ENCODE results near the gene MTURN.
A peak's percentile ranks its signal among the peaks of the same experiment; 100 is the strongest.
"Not testable (repeated sequence)": the region's sequence is repeated elsewhere in the genome, so short reads cannot be mapped to it uniquely, and the experiment has no call there.

Gene MTURN

DNA sequence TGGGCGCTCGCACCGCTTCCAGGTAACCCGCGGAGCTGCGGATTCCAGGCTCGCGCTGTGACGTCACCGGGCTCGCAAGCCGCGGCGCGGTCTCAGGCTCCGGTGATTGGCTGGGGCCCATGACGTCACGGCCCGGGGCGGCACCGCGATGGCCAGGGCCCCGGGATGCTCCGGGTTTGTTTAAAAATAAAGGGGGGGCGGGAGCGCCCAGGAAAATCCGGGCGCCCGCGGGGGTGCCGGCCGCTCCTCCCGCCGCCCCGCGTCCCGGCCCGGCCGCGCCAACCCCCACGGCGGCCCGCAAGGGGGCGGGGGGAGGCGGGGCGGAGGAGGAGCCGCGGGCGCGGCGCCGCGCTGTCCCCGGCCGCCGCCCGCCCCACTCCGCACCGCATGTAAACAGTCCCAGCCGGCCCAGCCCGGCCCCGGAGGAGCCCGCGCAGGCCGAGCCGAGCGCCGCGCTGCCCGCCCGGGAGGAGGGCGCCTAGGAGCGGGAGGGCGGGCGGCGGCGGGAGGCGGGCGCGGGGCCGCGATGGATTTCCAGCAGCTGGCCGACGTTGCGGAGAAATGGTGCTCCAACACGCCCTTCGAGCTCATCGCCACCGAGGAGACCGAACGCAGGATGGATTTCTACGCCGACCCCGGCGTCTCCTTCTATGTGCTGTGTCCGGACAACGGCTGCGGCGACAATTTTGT, at the start of gene MTURN:
TSS of gene MTURN (plus strand) at position 376 of the 690 bp plus-strand sequence. CDS start at position 527, 151 bp downstream.
- H3K4me1 ChIP-seq (ENCODE audit: control insufficient read depth, insufficient read depth, low read length): peaks cover 2% of the 10 kb centered on the region
- peak within 1 kb of the TSS; percentile 47 for H3K9ac ChIP-seq (ENCODE audit: low read depth, low read length)
- no peaks in the 10 kb centered on the region for H3K36me3 ChIP-seq (ENCODE audit: control insufficient read depth, insufficient read depth, low read length)
- H3K4me3 ChIP-seq (ENCODE audit: low read depth, low read length): peak within 1 kb of the TSS; percentile 94
- no peaks in the 10 kb centered on the region for H3K9me3 ChIP-seq (ENCODE audit: control insufficient read depth, insufficient read depth, low read length)
- H3K27me3 ChIP-seq (ENCODE audit: control insufficient read depth, insufficient read depth, low read length): peaks cover 30% of the 10 kb centered on the region

DNA sequence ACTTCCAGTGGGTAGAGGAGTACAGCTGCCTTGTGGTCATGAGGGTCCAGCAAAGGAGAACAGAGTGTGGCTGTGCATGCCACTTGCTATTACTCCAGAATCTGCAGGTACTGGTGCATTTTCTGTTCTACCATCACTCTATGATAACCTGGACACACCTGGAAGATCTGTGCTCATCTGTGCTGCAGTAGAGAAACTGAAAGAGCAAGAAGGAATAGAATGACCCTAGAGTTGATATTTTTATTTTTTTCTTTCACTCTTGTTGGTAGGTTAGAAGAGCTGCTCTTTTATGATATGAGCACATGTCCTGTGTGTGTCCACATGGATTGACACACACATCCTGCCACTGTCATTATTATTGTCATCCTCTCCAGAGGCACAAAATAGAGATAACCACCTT, 48.3 kb upstream of the MTURN start:
- H3K9ac ChIP-seq (ENCODE audit: low read depth, low read length): no peak overlapping the region
- no peaks in the 10 kb centered on the region for H3K27me3 ChIP-seq (ENCODE audit: control insufficient read depth, insufficient read depth, low read length)

DNA sequence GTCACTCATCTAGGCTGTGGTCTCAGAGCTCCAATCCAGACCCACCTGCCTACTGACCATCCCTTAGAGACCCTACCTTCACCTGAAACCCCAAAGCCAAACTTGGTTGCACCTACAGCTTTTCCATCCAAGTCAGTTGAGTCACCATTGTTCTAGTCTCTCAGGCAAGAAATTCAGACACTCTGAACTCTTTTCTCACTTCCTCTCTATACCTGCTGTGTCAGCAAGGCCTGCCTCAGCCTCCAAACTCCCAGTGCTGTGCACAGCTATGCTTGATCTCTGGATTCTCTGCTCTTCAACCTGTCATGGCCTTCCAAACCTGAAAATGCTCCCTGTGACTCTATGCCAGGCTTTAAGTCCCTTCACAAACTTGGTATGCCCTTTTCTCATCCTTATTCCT, 47.4 kb upstream of the MTURN start:
- Histone ChIP-seq H3K9ac (ENCODE audit: low read depth, low read length) (no peak overlapping the region), H3K27me3 (ENCODE audit: control insufficient read depth, insufficient read depth, low read length) (no peaks in the 10 kb centered on the region), H3K4me1 (ENCODE audit: control insufficient read depth, insufficient read depth, low read length) (peaks cover 2% of the 10 kb centered on the region), H3K36me3 (ENCODE audit: control insufficient read depth, insufficient read depth, low read length) (no peaks in the 10 kb centered on the region), H3K9me3 (ENCODE audit: control insufficient read depth, insufficient read depth, low read length) (no peaks in the 10 kb centered on the region), H3K4me3 (ENCODE audit: low read depth, low read length) (no peak overlapping the region)

More for the DNA sequence above, 48.3 kb upstream of the MTURN start:
- no peaks in the 10 kb centered on the region for H3K36me3 ChIP-seq (ENCODE audit: control insufficient read depth, insufficient read depth, low read length)
- H3K9me3 ChIP-seq (ENCODE audit: control insufficient read depth, insufficient read depth, low read length): no peaks in the 10 kb centered on the region
- H3K4me1 ChIP-seq (ENCODE audit: control insufficient read depth, insufficient read depth, low read length): peaks cover 2% of the 10 kb centered on the region
- no peak overlapping the region for H3K4me3 ChIP-seq (ENCODE audit: low read depth, low read length)

DNA sequence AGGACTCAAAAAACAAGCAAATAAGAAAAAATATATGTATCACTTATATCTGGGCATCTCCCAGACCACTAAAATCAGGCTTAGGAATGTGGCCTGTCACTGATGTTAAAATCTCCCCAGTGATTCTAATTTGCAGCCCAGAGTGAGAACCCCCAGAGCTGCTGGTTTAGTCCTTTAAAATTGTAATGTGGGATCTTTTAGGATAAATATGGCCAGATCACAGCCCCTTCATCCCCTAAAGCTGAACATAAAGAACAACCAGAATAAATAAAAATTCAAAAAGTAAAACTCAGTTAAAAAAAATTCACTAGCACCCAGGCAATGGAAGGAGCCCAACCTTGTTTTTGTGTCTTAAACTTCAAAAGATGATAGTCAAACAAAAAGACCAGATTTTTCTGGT, 46.4 kb upstream of the MTURN start:
- Histone ChIP-seq H3K9ac (ENCODE audit: low read depth, low read length) (no peak overlapping the region), H3K27me3 (ENCODE audit: control insufficient read depth, insufficient read depth, low read length) (no peaks in the 10 kb centered on the region), H3K4me3 (ENCODE audit: low read depth, low read length) (no peak overlapping the region), H3K36me3 (ENCODE audit: control insufficient read depth, insufficient read depth, low read length) (no peaks in the 10 kb centered on the region), H3K4me1 (ENCODE audit: control insufficient read depth, insufficient read depth, low read length) (peaks cover 2% of the 10 kb centered on the region), H3K9me3 (ENCODE audit: control insufficient read depth, insufficient read depth, low read length) (no peaks in the 10 kb centered on the region)

DNA sequence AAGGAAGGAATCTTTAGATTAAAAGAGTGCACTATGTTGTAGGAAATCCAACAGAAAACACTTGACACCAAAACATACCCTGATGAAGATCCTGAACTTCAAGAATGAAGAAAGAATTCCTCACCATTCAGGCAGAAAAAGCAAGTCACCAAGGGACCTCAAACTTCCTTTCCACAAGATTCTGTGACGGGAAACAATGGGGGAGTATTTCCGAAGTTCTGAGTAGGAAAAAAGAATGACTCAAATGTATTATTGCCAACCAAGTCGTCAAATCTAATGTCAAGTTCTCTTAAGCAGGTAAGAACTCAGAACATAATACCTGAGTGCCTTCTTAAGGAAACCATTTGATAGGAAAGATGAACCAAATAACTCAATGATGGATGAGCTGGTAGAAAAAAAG, 44.7 kb upstream of the MTURN start:
- Histone ChIP-seq H3K4me3 (ENCODE audit: low read depth, low read length) (no peak overlapping the region), H3K9ac (ENCODE audit: low read depth, low read length) (no peak overlapping the region), H3K4me1 (ENCODE audit: control insufficient read depth, insufficient read depth, low read length) (peaks cover 2% of the 10 kb centered on the region), H3K9me3 (ENCODE audit: control insufficient read depth, insufficient read depth, low read length) (no peaks in the 10 kb centered on the region), H3K27me3 (ENCODE audit: control insufficient read depth, insufficient read depth, low read length) (no peaks in the 10 kb centered on the region), H3K36me3 (ENCODE audit: control insufficient read depth, insufficient read depth, low read length) (no peaks in the 10 kb centered on the region)

DNA sequence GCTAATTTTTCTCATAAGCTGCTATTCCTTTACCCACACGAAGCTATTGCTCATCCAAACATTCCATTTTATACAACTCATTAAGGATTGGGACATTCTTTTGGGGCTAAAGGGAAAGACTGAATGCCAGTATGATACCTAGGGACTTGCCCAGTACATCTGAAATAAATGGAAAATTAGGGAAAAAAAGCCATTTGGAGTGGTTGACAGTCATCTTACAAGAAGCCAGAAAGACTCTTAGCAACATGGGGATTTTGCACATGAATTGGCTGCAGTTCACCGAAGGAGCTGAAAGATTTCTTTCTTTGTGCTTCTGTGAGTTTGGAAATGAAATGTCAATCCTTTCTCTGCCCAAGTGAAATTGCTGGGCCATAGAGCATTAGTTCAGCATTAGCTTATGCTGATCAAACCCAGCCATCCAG, 43.3 kb upstream of the MTURN start:
- Histone ChIP-seq H3K9me3 (ENCODE audit: control insufficient read depth, insufficient read depth, low read length) (no peaks in the 10 kb centered on the region), H3K36me3 (ENCODE audit: control insufficient read depth, insufficient read depth, low read length) (no peaks in the 10 kb centered on the region), H3K27me3 (ENCODE audit: control insufficient read depth, insufficient read depth, low read length) (no peaks in the 10 kb centered on the region), H3K4me3 (ENCODE audit: low read depth, low read length) (no peak overlapping the region), H3K4me1 (ENCODE audit: control insufficient read depth, insufficient read depth, low read length) (peaks cover 2% of the 10 kb centered on the region), H3K9ac (ENCODE audit: low read depth, low read length) (no peak overlapping the region)

DNA sequence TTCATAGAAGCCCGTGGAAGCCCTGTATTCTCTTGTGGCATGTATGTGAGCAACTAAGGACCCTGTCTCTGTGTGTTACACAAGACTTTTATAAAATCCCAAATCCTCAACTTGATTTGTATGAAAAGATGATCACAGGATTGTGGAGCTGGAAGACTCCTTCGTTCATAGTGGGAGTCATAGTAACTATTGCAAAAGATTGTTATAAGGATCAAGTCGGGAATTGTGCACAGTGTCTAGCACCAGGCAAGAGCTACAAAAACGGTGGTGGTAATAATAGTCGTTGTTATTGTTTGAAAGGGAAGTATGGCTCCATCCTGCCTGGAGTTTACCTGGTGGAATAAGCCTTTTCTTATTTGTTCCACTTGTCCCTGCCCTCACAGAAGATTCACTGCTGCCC, 42.8 kb upstream of the MTURN start:
- peaks cover 2% of the 10 kb centered on the region for H3K4me1 ChIP-seq (ENCODE audit: control insufficient read depth, insufficient read depth, low read length)
- H3K9me3 ChIP-seq (ENCODE audit: control insufficient read depth, insufficient read depth, low read length): no peaks in the 10 kb centered on the region
- H3K4me3 ChIP-seq (ENCODE audit: low read depth, low read length): no peak overlapping the region
- H3K27me3 ChIP-seq (ENCODE audit: control insufficient read depth, insufficient read depth, low read length): no peaks in the 10 kb centered on the region
- H3K9ac ChIP-seq (ENCODE audit: low read depth, low read length): no peak overlapping the region
- no peaks in the 10 kb centered on the region for H3K36me3 ChIP-seq (ENCODE audit: control insufficient read depth, insufficient read depth, low read length)

DNA sequence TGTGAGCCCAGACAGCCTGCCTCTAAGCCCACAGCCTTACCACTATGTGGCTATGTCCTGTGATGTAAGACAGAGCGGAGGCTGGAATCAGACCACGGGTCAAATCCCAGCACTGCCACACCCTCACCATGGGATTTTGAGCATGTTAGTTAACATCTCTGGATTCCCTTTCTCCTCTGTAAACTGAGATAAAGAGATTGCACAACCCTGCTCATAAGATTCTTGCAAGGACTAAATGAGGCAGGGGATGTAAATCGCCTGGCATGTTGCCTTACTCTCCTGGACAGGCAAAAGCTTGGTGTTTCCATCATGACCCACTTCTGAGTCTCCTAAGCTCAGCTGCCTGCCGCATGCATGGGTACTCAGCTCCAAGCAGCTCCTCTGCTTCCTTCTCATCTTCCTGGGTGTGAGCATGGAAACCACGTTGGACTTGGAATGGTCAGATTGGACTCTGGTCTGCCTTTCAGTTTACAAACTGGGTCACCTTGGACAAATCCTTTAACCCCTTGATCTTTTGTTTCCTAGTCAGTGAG, 41.3 kb upstream of the MTURN start:
- Histone ChIP-seq H3K4me1 (ENCODE audit: control insufficient read depth, insufficient read depth, low read length) (peaks cover 2% of the 10 kb centered on the region), H3K36me3 (ENCODE audit: control insufficient read depth, insufficient read depth, low read length) (no peaks in the 10 kb centered on the region), H3K4me3 (ENCODE audit: low read depth, low read length) (no peak overlapping the region), H3K9me3 (ENCODE audit: control insufficient read depth, insufficient read depth, low read length) (no peaks in the 10 kb centered on the region), H3K9ac (ENCODE audit: low read depth, low read length) (no peak overlapping the region), H3K27me3 (ENCODE audit: control insufficient read depth, insufficient read depth, low read length) (no peaks in the 10 kb centered on the region)

DNA sequence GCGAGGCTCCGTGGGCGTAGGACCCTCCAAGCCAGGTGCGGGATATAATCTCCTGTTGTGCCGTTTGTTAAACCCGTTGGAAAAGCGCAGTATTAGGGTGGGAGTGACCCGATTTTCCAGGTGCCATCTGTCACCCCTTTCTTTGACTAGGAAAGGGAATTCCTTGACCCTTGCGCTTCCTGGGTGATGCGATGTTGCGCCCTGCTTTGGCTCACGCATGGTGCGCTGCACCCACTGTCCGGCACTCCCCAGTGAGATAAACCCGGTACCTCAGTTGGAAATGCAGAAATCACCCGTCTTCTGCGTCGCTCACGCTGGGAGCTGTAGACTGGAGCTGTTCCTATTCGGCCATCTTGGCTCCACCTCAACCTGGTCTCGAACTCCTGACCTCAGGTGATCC, 36.2 kb upstream of the MTURN start:
- H3K9me3 ChIP-seq (ENCODE audit: control insufficient read depth, insufficient read depth, low read length): not testable (repeated sequence)

DNA sequence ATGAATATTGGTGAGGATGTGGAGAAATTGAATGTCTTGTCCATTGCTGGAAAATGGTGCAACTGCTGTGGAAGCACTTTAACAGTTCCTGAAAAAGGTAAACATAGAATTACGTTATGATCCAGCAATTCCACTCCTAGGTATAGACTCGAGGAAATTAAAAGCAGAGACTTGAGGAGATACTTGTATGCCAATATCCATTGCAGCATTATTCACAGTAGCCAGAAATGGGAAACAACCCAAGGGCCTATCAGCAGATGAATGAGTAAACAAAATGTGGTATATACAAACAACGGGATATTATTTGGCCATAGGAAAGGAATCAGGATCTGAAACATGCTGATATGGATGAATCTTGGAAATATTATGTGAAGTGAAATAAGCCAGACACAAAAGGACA, 32.5 kb upstream of the MTURN start:
- Histone ChIP-seq H3K36me3 (ENCODE audit: control insufficient read depth, insufficient read depth, low read length) (no peaks in the 10 kb centered on the region), H3K4me3 (ENCODE audit: low read depth, low read length) (no peak overlapping the region), H3K9ac (ENCODE audit: low read depth, low read length) (no peak overlapping the region), H3K27me3 (ENCODE audit: control insufficient read depth, insufficient read depth, low read length) (no peaks in the 10 kb centered on the region), H3K4me1 (ENCODE audit: control insufficient read depth, insufficient read depth, low read length) (no peaks in the 10 kb centered on the region), H3K9me3 (ENCODE audit: control insufficient read depth, insufficient read depth, low read length) (peaks cover 6% of the 10 kb centered on the region)

More for the DNA sequence above, 36.2 kb upstream of the MTURN start:
- not testable (repeated sequence) for H3K27me3 ChIP-seq (ENCODE audit: control insufficient read depth, insufficient read depth, low read length); H3K4me3 ChIP-seq (ENCODE audit: low read depth, low read length); H3K9ac ChIP-seq (ENCODE audit: low read depth, low read length); H3K4me1 ChIP-seq (ENCODE audit: control insufficient read depth, insufficient read depth, low read length); H3K36me3 ChIP-seq (ENCODE audit: control insufficient read depth, insufficient read depth, low read length)

DNA sequence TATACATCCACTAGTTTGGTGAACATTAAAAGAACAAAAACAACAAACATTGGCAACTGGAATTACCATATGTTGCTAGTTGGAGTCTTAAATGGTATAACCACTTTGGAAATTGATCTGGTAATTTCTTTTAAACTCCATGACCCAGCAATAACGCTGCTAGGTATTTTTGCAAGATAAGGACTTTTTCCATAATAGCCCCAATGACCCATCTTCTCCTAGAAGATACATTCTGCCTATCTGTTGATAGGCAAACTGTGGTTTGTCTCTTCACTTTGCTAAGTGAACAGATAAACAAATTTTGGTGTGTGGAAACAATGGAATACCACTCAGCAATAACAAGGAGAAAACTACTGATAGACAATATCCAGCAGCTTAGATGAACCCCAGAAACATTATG, 30.6 kb upstream of the MTURN start:
- Histone ChIP-seq H3K36me3 (ENCODE audit: control insufficient read depth, insufficient read depth, low read length) (no peaks in the 10 kb centered on the region), H3K9ac (ENCODE audit: low read depth, low read length) (no peak overlapping the region), H3K9me3 (ENCODE audit: control insufficient read depth, insufficient read depth, low read length) (peaks cover 4% of the 10 kb centered on the region), H3K4me3 (ENCODE audit: low read depth, low read length) (no peak overlapping the region), H3K27me3 (ENCODE audit: control insufficient read depth, insufficient read depth, low read length) (no peaks in the 10 kb centered on the region), H3K4me1 (ENCODE audit: control insufficient read depth, insufficient read depth, low read length) (no peaks in the 10 kb centered on the region)

DNA sequence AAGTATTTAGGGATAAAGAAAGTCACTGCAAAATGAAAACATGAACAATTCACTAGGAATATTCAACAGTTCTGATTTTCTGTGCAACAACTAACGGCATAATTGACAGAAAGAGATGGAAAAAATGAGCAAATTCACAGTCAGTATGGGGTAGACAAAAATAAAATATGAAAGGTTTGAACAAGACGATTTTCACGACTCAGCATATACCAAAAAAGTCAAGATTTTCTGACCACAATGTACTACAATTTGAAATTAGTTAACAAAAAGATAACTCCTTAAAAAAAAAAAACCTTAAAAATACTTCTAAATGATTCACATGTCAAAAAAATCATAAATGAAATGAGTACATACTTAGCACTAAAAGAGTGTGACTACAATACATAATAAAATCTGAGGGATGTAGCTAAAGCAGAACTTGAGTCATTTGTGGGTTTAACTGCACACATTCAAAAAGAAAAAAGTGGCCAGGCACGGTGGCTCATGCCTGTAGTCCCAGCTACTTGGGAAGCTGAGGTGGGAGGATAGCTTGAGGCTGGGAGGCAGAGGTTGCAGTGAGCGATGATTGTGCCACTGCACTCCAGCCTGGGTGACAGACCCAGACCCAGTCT, 22.6 kb upstream of the MTURN start:
- H3K9ac ChIP-seq (ENCODE audit: low read depth, low read length): no peak overlapping the region
- H3K4me3 ChIP-seq (ENCODE audit: low read depth, low read length): no peak overlapping the region
- no peaks in the 10 kb centered on the region for H3K27me3 ChIP-seq (ENCODE audit: control insufficient read depth, insufficient read depth, low read length)
- H3K4me1 ChIP-seq (ENCODE audit: control insufficient read depth, insufficient read depth, low read length): no peaks in the 10 kb centered on the region
- H3K9me3 ChIP-seq (ENCODE audit: control insufficient read depth, insufficient read depth, low read length): no peaks in the 10 kb centered on the region
- no peaks in the 10 kb centered on the region for H3K36me3 ChIP-seq (ENCODE audit: control insufficient read depth, insufficient read depth, low read length)

All from iPS-15b (cell line).